Upper lobe of left lung (tissue), 6 donors: ENCODE data around the gene SLC1A2. TPM values are rescaled to one million over a fixed set of nuclear protein-coding genes. Genes with fewer than 3 reads are reported as not detected.

Experiments
- ATAC-seq, 2 donors: fragments of 200-7000 bp; cut with Tn5 transposase; one replicate each; pipeline ENCODE4 v1.9.1; 2022; ENCODE audit warnings: mild to moderate bottlenecking in 2 of 2, moderate library complexity in 2 of 2; ENCODE audit not compliant: low FRiP score in 2 of 2
- DNase-seq, 2 donors: peaks; one replicate each; pipeline ENCODE4 v3.0.0-alpha.2; 2019 to 2020
- H3K27ac ChIP-seq, 4 donors: fragments of 200-600 bp; sonication (generic); one replicate each; pipeline ENCODE4 v1.5.1; 2016 to 2019
- H3K27me3 ChIP-seq, 4 donors: fragments of 200-600 bp; sonication (generic); one replicate each; pipeline ENCODE4 v1.5.1; 2017 to 2019
- H3K36me3 ChIP-seq, 4 donors: fragments of 200-600 bp; sonication (generic); one replicate each; pipeline ENCODE4 v1.5.1; 2016 to 2019
- H3K4me1 ChIP-seq, 4 donors: fragments of 200-600 bp; sonication (generic); one replicate each; pipeline ENCODE4 v1.5.1; 2018 to 2019
- H3K4me3 ChIP-seq, 4 donors: fragments of 200-600 bp; sonication (generic); one replicate each; pipeline ENCODE4 v1.5.1; 2017 to 2019; ENCODE audit warnings: mild to moderate bottlenecking in 2 of 4, moderate library complexity in 1 of 4
- H3K9me3 ChIP-seq, 4 donors: fragments of 200-600 bp; sonication (generic); one replicate each; pipeline ENCODE4 v1.5.1; 2018 to 2019
- EP300 ChIP-seq, 4 donors: sonication (generic); formaldehyde crosslinking; IDR thresholded peaks; one replicate each; pipeline ENCODE4 v1.5.1; 2017; ENCODE audit warnings: antibody characterized with exemption in 4 of 4, control low read depth in 2 of 4
- POLR2A ChIP-seq, 4 donors: fragments of 450-650 bp; IDR thresholded peaks; one replicate each; pipeline ENCODE4 v1.5.1; 2016 to 2017; ENCODE audit warnings: antibody characterized with exemption in 4 of 4, mild to moderate bottlenecking in 2 of 4
- POLR2AphosphoS5 ChIP-seq, 2 donors: sonication (generic); formaldehyde crosslinking; IDR thresholded peaks; one replicate each; pipeline ENCODE4 v1.5.1; 2017; ENCODE audit warnings: antibody characterized with exemption in 2 of 2
- WGBS, 2 donors: methylation state at CpG; one replicate each; pipeline ENCODE4 v1.1.5; 2017 to 2018; 5-methylcytosine and 5-hydroxymethylcytosine counted together
- total RNA-seq, 6 donors: library from RNA; depleted of rRNA in 4 of 6; stranded (reverse); fragments of >200 nt in 4 of 6; gene quantifications; one replicate each; pipeline versions ENCODE4 v1.1.0 to v1.2.1, GENCODE V29; 2016 to 2021
- TF ChIP-seq, protein P1 (sequence below), 6 experiments: fragments of 450-650 bp in 4 of 6; fragments of 200-600 bp in 2 of 6; sonication (generic) in 2 of 6; IDR thresholded peaks; one replicate each; pipeline ENCODE4 v1.5.1; 2016 to 2019; ENCODE audit warnings: antibody characterized with exemption in 6 of 6
- donor health status: DM: no; HTN: no; CAD: no; lungs with moderate emphysema.
- donor health status: DM: no; HTN: yes; CAD: no; lungs with severe emphysema.

SLC1A2 gene
- total RNA-seq, 6 donors from 2014 or later = 1.5 to 3.1 (median 2.0) TPM

DNA sequence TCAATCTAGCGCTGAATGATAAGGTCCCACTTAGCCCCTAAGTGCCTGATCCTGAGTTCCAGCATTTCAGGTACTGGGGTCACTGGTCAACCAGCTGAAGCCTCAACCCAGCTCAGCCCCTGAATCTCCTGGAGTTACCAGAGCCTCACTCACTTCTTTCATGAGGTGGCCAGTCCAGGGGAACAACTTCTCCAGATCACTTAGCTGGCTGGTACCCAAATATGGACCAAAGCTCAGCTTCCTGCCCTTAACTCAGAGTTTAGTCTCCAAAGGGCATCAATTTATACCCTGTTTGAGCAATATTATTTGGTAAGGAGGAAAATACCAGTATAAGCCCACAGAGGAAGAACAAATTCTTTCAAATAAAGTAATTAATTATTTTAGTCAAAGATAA is 105.6 kb downstream of the SLC1A2 start:
- H3K9me3 ChIP-seq = no peaks in the 10 kb centered on the region
- WGBS, 2 donors = 80 to 94% methylated on average over 1 of the region's 1 CpG
- DNase-seq = no peak
- peaks cover 0 to 5% (median 0%) of the 10 kb centered on the region in 4 donors for H3K4me1 ChIP-seq
- no peaks in the 10 kb centered on the region for H3K27me3 ChIP-seq
- H3K4me3 ChIP-seq = no peak overlapping the region
- no peak for ATAC-seq
- TF ChIP-seq POLR2A (IDR thresholded peaks at IDR 0.05) (no peak), EP300 (IDR thresholded peaks at IDR 0.05) (no peak), POLR2AphosphoS5 (IDR thresholded peaks at IDR 0.05) (no peak)
- TF ChIP-seq, protein P1, sequence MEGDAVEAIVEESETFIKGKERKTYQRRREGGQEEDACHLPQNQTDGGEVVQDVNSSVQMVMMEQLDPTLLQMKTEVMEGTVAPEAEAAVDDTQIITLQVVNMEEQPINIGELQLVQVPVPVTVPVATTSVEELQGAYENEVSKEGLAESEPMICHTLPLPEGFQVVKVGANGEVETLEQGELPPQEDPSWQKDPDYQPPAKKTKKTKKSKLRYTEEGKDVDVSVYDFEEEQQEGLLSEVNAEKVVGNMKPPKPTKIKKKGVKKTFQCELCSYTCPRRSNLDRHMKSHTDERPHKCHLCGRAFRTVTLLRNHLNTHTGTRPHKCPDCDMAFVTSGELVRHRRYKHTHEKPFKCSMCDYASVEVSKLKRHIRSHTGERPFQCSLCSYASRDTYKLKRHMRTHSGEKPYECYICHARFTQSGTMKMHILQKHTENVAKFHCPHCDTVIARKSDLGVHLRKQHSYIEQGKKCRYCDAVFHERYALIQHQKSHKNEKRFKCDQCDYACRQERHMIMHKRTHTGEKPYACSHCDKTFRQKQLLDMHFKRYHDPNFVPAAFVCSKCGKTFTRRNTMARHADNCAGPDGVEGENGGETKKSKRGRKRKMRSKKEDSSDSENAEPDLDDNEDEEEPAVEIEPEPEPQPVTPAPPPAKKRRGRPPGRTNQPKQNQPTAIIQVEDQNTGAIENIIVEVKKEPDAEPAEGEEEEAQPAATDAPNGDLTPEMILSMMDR (IDR thresholded peaks at IDR 0.05) = no peak
- no peaks in the 10 kb centered on the region for H3K36me3 ChIP-seq
- H3K27ac ChIP-seq = peak overlapping the region in 2 of 4 donors; percentile 33 to 55

DNA sequence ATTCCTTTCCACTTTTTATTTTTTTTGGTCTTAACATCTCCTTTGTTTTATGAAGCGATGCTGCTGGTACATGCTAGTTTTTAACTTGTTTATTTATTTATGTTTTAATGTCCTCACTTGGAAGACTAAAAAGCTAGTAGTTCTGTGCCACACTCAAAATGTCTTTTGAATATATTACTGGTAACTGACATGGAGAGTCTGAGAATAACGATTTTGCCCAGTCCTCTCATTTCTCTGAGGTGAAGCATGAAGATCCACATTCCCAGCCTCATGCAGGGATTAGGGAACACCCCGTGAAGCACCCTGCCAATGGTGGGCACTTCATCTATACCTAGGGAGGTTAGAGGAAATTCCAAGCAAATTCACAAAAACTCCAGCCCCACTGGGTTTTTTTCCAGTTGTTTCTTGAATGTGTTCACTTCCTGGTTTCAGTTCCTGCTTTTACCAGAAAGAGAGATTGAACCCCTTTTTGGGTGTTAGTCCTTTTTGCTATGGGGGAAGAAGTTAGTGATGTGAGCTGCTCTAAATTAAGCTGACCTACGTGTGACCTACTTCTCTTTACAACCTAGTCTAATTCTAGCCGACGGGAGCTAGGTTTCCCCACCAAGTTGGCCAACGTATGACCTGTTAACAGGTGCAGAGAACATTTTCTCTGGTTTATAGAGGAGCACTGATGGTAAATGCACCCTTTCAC is 106.1 kb downstream of the SLC1A2 start:
- TF ChIP-seq POLR2A (IDR thresholded peaks at IDR 0.05) (no peak), EP300 (IDR thresholded peaks at IDR 0.05) (no peak), POLR2AphosphoS5 (IDR thresholded peaks at IDR 0.05) (no peak)
- TF ChIP-seq, protein P1 (IDR thresholded peaks at IDR 0.05) = no peak
- WGBS, 2 donors = 62 to 83% methylated on average over 7 of the region's 7 CpGs
- Histone ChIP-seq H3K36me3 (no peaks in the 10 kb centered on the region), H3K4me3 (no peak overlapping the region), H3K4me1 (peaks cover 0 to 5% (median 0%) of the 10 kb centered on the region in 4 donors), H3K9me3 (no peaks in the 10 kb centered on the region), H3K27ac (peak overlapping the region in 2 of 4 donors; percentile 33 to 55), H3K27me3 (no peaks in the 10 kb centered on the region)
- ATAC-seq = peak in 1 of 2 donors; percentile 69
- no peak for DNase-seq

DNA sequence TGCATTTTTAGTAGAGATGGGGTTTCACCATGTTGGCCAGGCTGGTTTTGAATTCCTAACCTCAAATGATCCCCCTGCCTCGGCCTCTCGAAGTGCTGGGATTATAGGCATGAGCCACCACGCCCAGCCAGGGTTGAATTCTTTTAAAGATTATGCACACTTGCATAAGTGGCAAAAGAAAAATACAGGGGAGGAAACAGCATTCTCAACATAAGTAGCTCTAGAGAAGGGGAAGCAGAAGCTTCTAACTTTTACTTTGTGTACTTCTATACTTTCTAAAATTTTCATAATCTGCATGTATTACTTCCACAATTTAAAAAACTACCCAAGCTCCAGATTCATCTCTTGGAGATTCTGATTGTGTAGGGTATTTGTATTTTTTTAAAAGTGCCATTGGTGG is 108.0 kb downstream of the SLC1A2 start:
- ATAC-seq = no peak
- DNase-seq = no peak
- Histone ChIP-seq H3K4me3 (no peak overlapping the region), H3K36me3 (no peaks in the 10 kb centered on the region), H3K4me1 (peaks cover 0 to 5% (median 0%) of the 10 kb centered on the region in 4 donors), H3K27ac (peak overlapping the region in 1 of 4 donors; percentile 52), H3K9me3 (no peaks in the 10 kb centered on the region), H3K27me3 (no peaks in the 10 kb centered on the region)
- WGBS, 2 donors = 54 to 61% methylated on average over 3 of the region's 3 CpGs
- TF ChIP-seq, protein P1 (IDR thresholded peaks at IDR 0.05) = no peak
- TF ChIP-seq POLR2A (IDR thresholded peaks at IDR 0.05) (no peak), EP300 (IDR thresholded peaks at IDR 0.05) (no peak), POLR2AphosphoS5 (IDR thresholded peaks at IDR 0.05) (no peak)

DNA sequence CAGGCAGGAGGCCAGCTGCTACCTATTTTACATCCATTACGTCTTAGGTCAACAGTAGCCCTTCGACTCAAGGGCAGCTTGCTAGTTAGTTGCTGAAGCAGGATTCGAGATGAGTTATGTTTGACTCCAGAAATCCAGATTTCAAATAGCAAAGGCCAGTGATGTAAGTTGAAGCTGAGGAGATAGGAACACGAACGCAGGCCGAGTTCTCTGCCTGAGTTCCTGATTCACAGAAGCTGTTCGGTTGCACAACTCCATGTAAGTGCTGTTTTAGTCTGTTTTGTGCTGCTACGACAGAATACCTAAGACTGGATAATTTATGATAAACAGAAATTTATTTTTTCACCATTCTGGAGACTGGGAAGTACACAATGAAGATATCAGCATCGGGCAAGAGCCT is 111.2 kb downstream of the SLC1A2 start:
- TF ChIP-seq, protein P1 (IDR thresholded peaks at IDR 0.05) = no peak
- TF ChIP-seq EP300 (IDR thresholded peaks at IDR 0.05) = no peak
- TF ChIP-seq POLR2A (IDR thresholded peaks at IDR 0.05) = no peak
- no peak for TF ChIP-seq POLR2AphosphoS5 (IDR thresholded peaks at IDR 0.05)
- WGBS, 2 donors = 64 to 77% methylated on average over 9 of the region's 9 CpGs
- DNase-seq (peak in 1 of 2 donors; percentile 69), ATAC-seq (peak in 1 of 2 donors; percentile 24)
- H3K36me3 ChIP-seq = no peaks in the 10 kb centered on the region
- peak overlapping the region in 1 of 4 donors; percentile 32 for H3K27ac ChIP-seq
- peaks cover 16 to 27% (median 20%) of the 10 kb centered on the region in 4 donors for H3K4me1 ChIP-seq
- H3K9me3 ChIP-seq = no peaks in the 10 kb centered on the region
- H3K4me3 ChIP-seq = no peak overlapping the region
- H3K27me3 ChIP-seq = no peaks in the 10 kb centered on the region

DNA sequence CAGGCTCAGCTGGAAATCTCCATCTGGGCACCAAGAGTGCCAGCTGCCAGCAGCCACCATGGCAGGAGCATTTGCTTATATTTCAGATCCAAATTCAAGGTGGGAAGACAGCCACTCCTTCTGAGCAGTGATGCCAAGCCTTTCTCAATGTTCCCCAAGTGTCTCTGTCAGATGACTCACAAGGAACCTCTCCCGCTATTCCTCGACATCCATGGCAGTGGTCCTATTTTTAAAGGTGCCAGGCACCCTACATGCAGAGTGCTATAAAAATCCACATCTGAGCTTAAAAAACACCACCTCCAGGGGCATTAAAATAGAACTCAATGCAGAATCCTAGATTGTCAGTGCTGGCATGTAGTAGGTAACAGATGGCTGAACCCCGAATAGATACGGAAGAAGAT is 112.1 kb downstream of the SLC1A2 start:
- no peak for DNase-seq
- H3K27me3 ChIP-seq = no peaks in the 10 kb centered on the region
- no peak overlapping the region for H3K4me3 ChIP-seq
- peaks cover 16 to 29% (median 21%) of the 10 kb centered on the region in 4 donors for H3K4me1 ChIP-seq
- H3K9me3 ChIP-seq = no peaks in the 10 kb centered on the region
- 91 to 96% methylated on average over 4 of the region's 4 CpGs for WGBS, 2 donors
- H3K27ac ChIP-seq = peak overlapping the region in 1 of 4 donors; percentile 32
- ATAC-seq = no peak
- H3K36me3 ChIP-seq = no peaks in the 10 kb centered on the region
- TF ChIP-seq, protein P1 (IDR thresholded peaks at IDR 0.05) = no peak
